ENCODE measurements around the gene SUSD4.

SUSD4 gene

GRCh38 chr1:223358826-223359225 lies 5.2 kb downstream of the SUSD4 start:
- DNase-seq: no peak

GRCh38 chr1:223355699-223356098 lies 8.3 kb downstream of the SUSD4 start:
- DNase-seq: no peak

- DNase-seq: no peak
Observed at GRCh38 chr1:223353939-223354338, 10.0 kb downstream of the SUSD4 start.

- DNase-seq: no peak
Observed at GRCh38 chr1:223352944-223353343, 11.0 kb downstream of the SUSD4 start.

GRCh38 chr1:223350361-223350908 lies 13.5 kb downstream of the SUSD4 start:
- DNase-seq: no peak

GRCh38 chr1:223349241-223349640 lies 14.7 kb downstream of the SUSD4 start:
- no peak for DNase-seq

- no peak for DNase-seq
Observed at GRCh38 chr1:223348439-223348838, 15.5 kb downstream of the SUSD4 start.

GRCh38 chr1:223347583-223347982 lies 16.4 kb downstream of the SUSD4 start:
- no peak for DNase-seq

GRCh38 chr1:223346311-223346710 lies 17.7 kb downstream of the SUSD4 start:
- DNase-seq: no peak

GRCh38 chr1:223345720-223346119 lies 18.3 kb downstream of the SUSD4 start:
- no peak for DNase-seq

GRCh38 chr1:223344491-223344890 lies 19.5 kb downstream of the SUSD4 start:
- DNase-seq: no peak

GRCh38 chr1:223343692-223344091 lies 20.3 kb downstream of the SUSD4 start:
- DNase-seq: no peak

GRCh38 chr1:223341121-223341520 lies 22.9 kb downstream of the SUSD4 start:
- DNase-seq: peak; percentile 88

GRCh38 chr1:223340637-223341036 lies 23.3 kb downstream of the SUSD4 start:
- DNase-seq: no peak

GRCh38 chr1:223339861-223340260 lies 24.1 kb downstream of the SUSD4 start:
- no peak for DNase-seq

- DNase-seq: no peak
Observed at GRCh38 chr1:223338811-223339746, 24.9 kb downstream of the SUSD4 start.

GRCh38 chr1:223337174-223337869 lies 26.7 kb downstream of the SUSD4 start:
- DNase-seq: peak; percentile 86

- no peak for DNase-seq
Observed at GRCh38 chr1:223334156-223334555, 29.8 kb downstream of the SUSD4 start.

GRCh38 chr1:223332997-223333396 lies 31.0 kb downstream of the SUSD4 start:
- no peak for DNase-seq

- no peak for DNase-seq
Observed at GRCh38 chr1:223331929-223332328, 32.0 kb downstream of the SUSD4 start.

- DNase-seq: no peak
Observed at GRCh38 chr1:223331301-223331700, 32.7 kb downstream of the SUSD4 start.

GRCh38 chr1:223330466-223330865 lies 33.5 kb downstream of the SUSD4 start:
- no peak for DNase-seq

GRCh38 chr1:223329664-223330415 lies 34.1 kb downstream of the SUSD4 start:
- no peak for DNase-seq

Data from NCI-H1694 treated with DMSO at 0.1 percent for 48 hours (cell line).